ENCODE data around the gene PDE6C.

Gene PDE6C

GRCh38 chr10:93584445-93584844 is 27.9 kb upstream of the PDE6C start:
- Histone ChIP-seq H3K36me3 (ENCODE audit: low read depth) (no peaks in the 10 kb centered on the region), H3K4me3 (ENCODE audit: severe bottlenecking) (no peak overlapping the region), H3K9me3 (ENCODE audit: severe bottlenecking) (no peaks in the 10 kb centered on the region), H3K27ac (ENCODE audit: poor library complexity, severe bottlenecking) (no peak overlapping the region), H3K27me3 (ENCODE audit: insufficient read depth, poor library complexity, severe bottlenecking) (no peaks in the 10 kb centered on the region), H3K4me1 (ENCODE audit: insufficient read depth, poor library complexity, severe bottlenecking) (peaks cover 2% of the 10 kb centered on the region)
- no peak for TF ChIP-seq CTCF (IDR thresholded peaks at IDR 0.05; ENCODE audit: poor library complexity, severe bottlenecking)
- no peak for ATAC-seq (ENCODE audit: low read depth)
- DNase-seq (ENCODE audit: low spot score), result no peak

- Histone ChIP-seq H3K27me3 (ENCODE audit: insufficient read depth, poor library complexity, severe bottlenecking) (no peaks in the 10 kb centered on the region), H3K9me3 (ENCODE audit: severe bottlenecking) (no peaks in the 10 kb centered on the region), H3K4me3 (ENCODE audit: severe bottlenecking) (no peak overlapping the region), H3K36me3 (ENCODE audit: low read depth) (no peaks in the 10 kb centered on the region), H3K27ac (ENCODE audit: poor library complexity, severe bottlenecking) (no peak overlapping the region), H3K4me1 (ENCODE audit: insufficient read depth, poor library complexity, severe bottlenecking) (no peaks in the 10 kb centered on the region)
- DNase-seq (ENCODE audit: low spot score) (no peak), ATAC-seq (ENCODE audit: low read depth) (no peak)
- no peak for TF ChIP-seq CTCF (IDR thresholded peaks at IDR 0.05; ENCODE audit: poor library complexity, severe bottlenecking)
These were observed 22.4 kb upstream of the PDE6C start for GRCh38 chr10:93589648-93590562.

GRCh38 chr10:93590638-93591037 is 21.7 kb upstream of the PDE6C start:
- TF ChIP-seq CTCF (IDR thresholded peaks at IDR 0.05; ENCODE audit: poor library complexity, severe bottlenecking), result no peak
- no peaks in the 10 kb centered on the region for H3K27me3 ChIP-seq (ENCODE audit: insufficient read depth, poor library complexity, severe bottlenecking)
- no peaks in the 10 kb centered on the region for H3K36me3 ChIP-seq (ENCODE audit: low read depth)
- no peak overlapping the region for H3K27ac ChIP-seq (ENCODE audit: poor library complexity, severe bottlenecking)
- H3K4me1 ChIP-seq (ENCODE audit: insufficient read depth, poor library complexity, severe bottlenecking), result no peaks in the 10 kb centered on the region
- DNase-seq (ENCODE audit: low spot score) (no peak), ATAC-seq (ENCODE audit: low read depth) (no peak)
- H3K9me3 ChIP-seq (ENCODE audit: severe bottlenecking), result no peaks in the 10 kb centered on the region
- H3K4me3 ChIP-seq (ENCODE audit: severe bottlenecking), result no peak overlapping the region

GRCh38 chr10:93591065-93591808 is 21.1 kb upstream of the PDE6C start:
- H3K36me3 ChIP-seq (ENCODE audit: low read depth), result no peaks in the 10 kb centered on the region
- no peaks in the 10 kb centered on the region for H3K9me3 ChIP-seq (ENCODE audit: severe bottlenecking)
- no peaks in the 10 kb centered on the region for H3K4me1 ChIP-seq (ENCODE audit: insufficient read depth, poor library complexity, severe bottlenecking)
- TF ChIP-seq CTCF (IDR thresholded peaks at IDR 0.05; ENCODE audit: poor library complexity, severe bottlenecking), result no peak
- H3K4me3 ChIP-seq (ENCODE audit: severe bottlenecking), result no peak overlapping the region
- no peak overlapping the region for H3K27ac ChIP-seq (ENCODE audit: poor library complexity, severe bottlenecking)
- no peaks in the 10 kb centered on the region for H3K27me3 ChIP-seq (ENCODE audit: insufficient read depth, poor library complexity, severe bottlenecking)
- no peak for ATAC-seq (ENCODE audit: low read depth)
- DNase-seq (ENCODE audit: low spot score), result no peak
